DMS79 treated with DMSO at 0.1 percent for 48 hours (cell line): ENCODE measurements around the gene GCC2.
"Not testable (repeated sequence)": the region's sequence is repeated elsewhere in the genome, so short reads cannot be mapped to it uniquely, and the experiment has no call there.

ENCODE experiments used
- DNase-seq: peaks from one replicate; lab custom pipeline; 2025; lab: John Stamatoyannopoulos, UW

The GCC2 gene

GRCh38 chr2:108524688-108525087 is 75.7 kb downstream of the GCC2 start:
- not testable (repeated sequence) for DNase-seq

- not testable (repeated sequence) for DNase-seq
Measured at GRCh38 chr2:108525258-108525657, 76.3 kb downstream of the GCC2 start.

GRCh38 chr2:108531674-108532055 is 82.7 kb downstream of the GCC2 start:
- no peak for DNase-seq

GRCh38 chr2:108533832-108534583 is 85.0 kb downstream of the GCC2 start, which contains the start of gene LIMS1:
LIMS1 (plus strand) TSS chr2:108534470; CDS start chr2:108534563, 93 bp downstream.
- peak; percentile 65 for DNase-seq

- peak; percentile 23 for DNase-seq
Measured at GRCh38 chr2:108534584-108535356, 85.8 kb downstream of the GCC2 start.

GRCh38 chr2:108535357-108535631 is 86.3 kb downstream of the GCC2 start:
- no peak for DNase-seq

GRCh38 chr2:108536133-108536780 is 87.3 kb downstream of the GCC2 start:
- DNase-seq, result no peak

GRCh38 chr2:108536911-108537310 is 87.9 kb downstream of the GCC2 start:
- no peak for DNase-seq

GRCh38 chr2:108538000-108538625 is 89.1 kb downstream of the GCC2 start:
- no peak for DNase-seq

GRCh38 chr2:108541451-108541850 is 92.4 kb downstream of the GCC2 start:
- DNase-seq, result no peak

GRCh38 chr2:108542071-108542470 is 93.1 kb downstream of the GCC2 start:
- no peak for DNase-seq

- DNase-seq, result no peak
Measured at GRCh38 chr2:108547606-108548005, 98.6 kb downstream of the GCC2 start.

- no peak for DNase-seq
Measured at GRCh38 chr2:108548208-108549003, 99.4 kb downstream of the GCC2 start.

- no peak for DNase-seq
Measured at GRCh38 chr2:108552566-108552965, 103.6 kb downstream of the GCC2 start.

- no peak for DNase-seq
Measured at GRCh38 chr2:108553209-108553919, 104.4 kb downstream of the GCC2 start.

GRCh38 chr2:108554528-108554927 is 105.5 kb downstream of the GCC2 start:
- no peak for DNase-seq

GRCh38 chr2:108555572-108555971 is 106.6 kb downstream of the GCC2 start:
- DNase-seq, result no peak

- not testable (repeated sequence) for DNase-seq
Measured at GRCh38 chr2:108556581-108556980, 107.6 kb downstream of the GCC2 start.
